Trophoblast cell (in vitro differentiated cells and primary cell): Measurements from ENCODE around the gene PPM1H.

Experiments
- DNase-seq, 2 donors: peaks; one replicate each; pipeline ENCODE4 v3.0.0-alpha.2; 2016
- H2AFZ ChIP-seq: 2 replicates; pipeline ENCODE4 v1.6.1; 2013; ENCODE audit warnings: low read length, moderate library complexity, mild to moderate bottlenecking; ENCODE audit not compliant: insufficient read depth, poor library complexity
- H2AK5ac ChIP-seq: 2 replicates; pipeline ENCODE4 v1.6.1; 2013; ENCODE audit warnings: mild to moderate bottlenecking, low read length
- H2BK120ac ChIP-seq: 2 replicates; pipeline ENCODE4 v1.6.1; 2013; ENCODE audit warnings: low read length, mild to moderate bottlenecking, moderate library complexity; ENCODE audit not compliant: insufficient read depth, poor library complexity
- H2BK12ac ChIP-seq: 2 replicates; pipeline ENCODE4 v1.6.1; 2013; ENCODE audit warnings: mild to moderate bottlenecking, low read length, moderate library complexity
- H2BK5ac ChIP-seq: 2 replicates; pipeline ENCODE4 v1.6.1; 2013; ENCODE audit warnings: low read length, low read depth, moderate library complexity, mild to moderate bottlenecking; ENCODE audit not compliant: poor library complexity
- H3K14ac ChIP-seq: 2 replicates; pipeline ENCODE4 v1.6.1; 2013; ENCODE audit warnings: mild to moderate bottlenecking, low read length
- H3K18ac ChIP-seq: 2 replicates; pipeline ENCODE4 v1.6.1; 2013; ENCODE audit warnings: mild to moderate bottlenecking, low read length
- H3K23ac ChIP-seq: 2 replicates; pipeline ENCODE4 v1.6.1; 2013; ENCODE audit warnings: low read length
- H3K27ac ChIP-seq: 2 replicates; pipeline ENCODE4 v1.5.1; 2013; ENCODE audit warnings: low read depth, mild to moderate bottlenecking, inconsistent platforms, low read length, moderate library complexity
- H3K27me3 ChIP-seq: 2 replicates; pipeline ENCODE4 v1.6.1; 2013; ENCODE audit warnings: inconsistent platforms, mild to moderate bottlenecking, low read length, moderate library complexity; ENCODE audit not compliant: insufficient read depth
- H3K36me3 ChIP-seq, 2 experiments: 1 replicate in 1 of 2; 2 replicates in 1 of 2; pipeline ENCODE4 v1.6.1; 2013; ENCODE audit warnings: low read length in 2 of 2, mild to moderate bottlenecking in 2 of 2, moderate library complexity in 1 of 2; ENCODE audit not compliant: insufficient read depth in 2 of 2, control insufficient read depth in 1 of 2
- H3K4ac ChIP-seq: 2 replicates; pipeline ENCODE4 v1.6.1; 2013; ENCODE audit warnings: low read depth, mild to moderate bottlenecking, low read length, moderate library complexity
- H3K4me1 ChIP-seq, 2 experiments: 1 replicate in 1 of 2; 2 replicates in 1 of 2; pipeline ENCODE4 v1.6.1; 2013; ENCODE audit warnings: low read length in 2 of 2, mild to moderate bottlenecking in 2 of 2, moderate library complexity in 1 of 2; ENCODE audit not compliant: insufficient read depth in 2 of 2, control insufficient read depth in 1 of 2
- H3K4me2 ChIP-seq: 2 replicates; pipeline ENCODE4 v1.6.1; 2013; ENCODE audit warnings: inconsistent platforms, mild to moderate bottlenecking, low read length, moderate library complexity
- H3K4me3 ChIP-seq: 2 replicates; pipeline ENCODE4 v1.5.1; 2013; ENCODE audit warnings: mild to moderate bottlenecking, low read depth, low read length, inconsistent platforms
- H3K79me1 ChIP-seq: one replicate; pipeline ENCODE4 v1.6.1; 2013; ENCODE audit warnings: low read length
- H3K79me2 ChIP-seq: 2 replicates; pipeline ENCODE4 v1.6.1; 2013; ENCODE audit warnings: low read length, mild to moderate bottlenecking; ENCODE audit not compliant: control insufficient read depth, insufficient read depth, poor library complexity
- H3K9ac ChIP-seq: 2 replicates; pipeline ENCODE4 v1.6.1; 2013; ENCODE audit warnings: mild to moderate bottlenecking, low read length
- H3K9me3 ChIP-seq: 2 replicates; pipeline ENCODE4 v1.6.1; 2013; ENCODE audit warnings: low read depth, mild to moderate bottlenecking, control low read depth, inconsistent platforms, low read length; ENCODE audit not compliant: insufficient read depth
- H4K12ac ChIP-seq: 2 replicates; pipeline ENCODE4 v1.6.1; 2013; ENCODE audit warnings: low read depth, mild to moderate bottlenecking, low read length, moderate library complexity
- H4K8ac ChIP-seq: 2 replicates; pipeline ENCODE4 v1.6.1; 2013; ENCODE audit warnings: low read depth, mild to moderate bottlenecking, low read length, moderate library complexity
- H4K91ac ChIP-seq: one replicate; pipeline ENCODE4 v1.6.1; 2013; ENCODE audit warnings: low read depth, mild to moderate bottlenecking, low read length, moderate library complexity
- WGBS: extraction: QIAGEN DNeasy Blood & Tissue Kit; methylation state at CpG from one replicate; pipeline ENCODE4 v1.1.7; 2013; ENCODE audit warnings: missing lambda C conversion rate; ENCODE audit not compliant: insufficient read length, insufficient coverage; ENCODE audit errors: extremely low coverage; 5-methylcytosine and 5-hydroxymethylcytosine counted together

PPM1H gene

DNA sequence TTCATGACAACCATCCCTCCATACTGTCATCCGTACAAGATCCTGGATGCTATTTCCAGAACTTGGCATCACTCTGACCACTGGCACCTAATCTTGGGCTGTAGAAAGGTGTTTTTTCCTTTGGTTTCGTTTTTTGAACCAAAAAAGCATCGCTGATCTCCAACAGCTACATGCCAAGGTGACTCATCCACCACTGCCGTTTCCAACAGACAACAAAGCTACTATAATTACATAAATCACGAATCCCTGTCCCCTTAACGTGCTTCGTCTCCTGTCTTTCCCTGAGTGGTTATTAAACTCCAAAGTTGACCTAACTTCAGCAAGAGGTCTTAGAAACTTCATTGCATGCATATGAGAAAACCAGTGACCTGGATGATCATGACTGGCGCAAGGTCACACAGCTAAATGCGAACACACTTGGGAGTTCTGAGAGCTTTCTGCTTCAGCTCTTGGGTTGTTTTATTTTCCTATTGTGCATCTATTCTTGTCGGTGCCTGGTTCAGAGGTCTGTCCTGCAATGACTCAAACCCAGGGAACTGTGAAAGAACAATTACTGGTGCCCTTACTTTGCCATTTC is 99.9 kb downstream of the PPM1H start:
- Histone ChIP-seq H3K79me1 (no peaks in the 10 kb centered on the region), H2AFZ (no peak overlapping the region), H3K18ac (no peak overlapping the region), H2BK5ac (no peak overlapping the region), H3K9me3 (no peaks in the 10 kb centered on the region), H3K9ac (no peak overlapping the region), H3K36me3 (no peaks in the 10 kb centered on the region), H3K4me1 (peaks cover 4 to 11% of the 10 kb centered on the region in 2 experiments), H3K4me2 (no peak overlapping the region), H2AK5ac (no peak overlapping the region), H3K27ac (no peak overlapping the region), H3K79me2 (no peaks in the 10 kb centered on the region), H2BK12ac (no peak overlapping the region), H3K4ac (no peak overlapping the region), H4K12ac (no peak overlapping the region), H3K4me3 (no peak overlapping the region), H3K23ac (no peak overlapping the region), H3K27me3 (no peaks in the 10 kb centered on the region), H2BK120ac (no peak overlapping the region), H4K91ac (no peak overlapping the region), H4K8ac (no peak overlapping the region), H3K14ac (no peak overlapping the region)
- DNase-seq, result no peak
- no CpG with 5 or more reads among the region's 10 CpGs for WGBS

DNA sequence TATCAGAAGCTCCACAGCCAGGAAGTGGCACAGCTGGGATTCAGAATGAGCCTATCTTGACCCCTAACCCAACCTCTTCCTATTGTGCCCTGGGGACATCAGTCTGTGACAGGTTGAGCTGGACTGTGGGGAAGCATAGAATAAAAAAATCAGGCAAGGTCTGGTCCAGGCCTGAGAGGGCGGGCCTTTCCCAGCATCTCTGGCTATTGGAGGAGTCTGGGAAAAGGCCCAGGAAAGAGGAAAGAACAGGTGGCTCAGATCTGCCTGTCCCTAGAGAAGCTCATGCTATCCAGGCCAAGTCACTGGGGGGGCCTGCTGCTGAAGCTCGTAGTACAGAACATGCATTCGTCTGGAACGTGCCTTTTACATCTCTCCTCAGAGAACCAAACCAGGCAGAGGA is 100.5 kb downstream of the PPM1H start:
- H3K27me3 ChIP-seq, result no peaks in the 10 kb centered on the region
- WGBS, result no CpG with 5 or more reads among the region's 4 CpGs
- no peak overlapping the region for H4K8ac ChIP-seq

DNA sequence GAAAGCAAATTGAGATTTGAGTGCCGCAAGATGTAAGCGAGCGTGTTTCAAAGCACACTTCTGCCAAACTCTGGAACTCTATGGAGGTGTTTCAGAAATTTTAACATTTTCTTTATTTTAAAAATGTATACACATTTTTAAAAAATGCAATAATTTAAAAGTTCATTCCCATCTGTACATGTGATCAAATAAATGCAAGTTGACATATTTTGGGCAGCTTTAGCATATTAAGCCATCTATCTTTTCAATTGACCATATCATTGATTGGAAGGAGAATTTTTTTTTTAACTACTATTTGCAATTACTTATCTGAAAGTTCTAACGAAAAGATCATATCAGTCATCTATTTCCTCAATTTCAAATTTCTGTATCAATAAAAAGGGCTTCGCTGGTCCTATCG is 101.3 kb downstream of the PPM1H start:
- no peak overlapping the region for H3K27ac ChIP-seq
- H2BK5ac ChIP-seq, result no peak overlapping the region
- H4K91ac ChIP-seq, result no peak overlapping the region

More for the DNA sequence above, 100.5 kb downstream of the PPM1H start:
- Histone ChIP-seq H3K4ac (no peak overlapping the region), H3K79me2 (no peaks in the 10 kb centered on the region), H3K4me2 (no peak overlapping the region), H3K23ac (no peak overlapping the region), H4K91ac (no peak overlapping the region), H3K9me3 (no peaks in the 10 kb centered on the region), H3K36me3 (no peaks in the 10 kb centered on the region), H2BK12ac (no peak overlapping the region), H3K4me3 (no peak overlapping the region), H3K4me1 (peaks cover 4 to 11% of the 10 kb centered on the region in 2 experiments), H2AFZ (no peak overlapping the region), H2AK5ac (no peak overlapping the region), H3K14ac (no peak overlapping the region), H2BK5ac (no peak overlapping the region), H3K18ac (no peak overlapping the region), H4K12ac (no peak overlapping the region), H3K27ac (no peak overlapping the region), H3K9ac (no peak overlapping the region), H3K79me1 (no peaks in the 10 kb centered on the region), H2BK120ac (no peak overlapping the region)
- DNase-seq, result no peak

DNA sequence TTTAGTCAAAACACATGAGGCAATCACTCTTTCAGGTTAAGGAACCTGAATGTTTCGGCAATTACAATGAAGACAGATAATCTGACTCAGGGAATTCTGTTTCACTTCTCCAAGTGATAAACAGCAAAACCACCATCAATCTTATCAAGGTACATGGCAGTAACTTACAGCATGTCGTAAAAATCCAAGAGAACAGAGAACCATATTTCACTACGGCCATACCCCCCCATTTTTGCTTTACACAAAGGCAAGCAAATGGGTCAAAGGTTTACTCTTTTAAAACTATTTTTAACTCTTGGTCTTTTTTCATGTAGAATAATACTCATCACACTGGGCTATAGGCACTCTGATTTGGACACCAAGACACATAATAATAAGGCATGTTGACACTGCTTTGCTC is 102.4 kb downstream of the PPM1H start:
- Histone ChIP-seq H3K23ac (no peak overlapping the region), H3K79me1 (no peaks in the 10 kb centered on the region), H4K91ac (no peak overlapping the region), H3K27me3 (no peaks in the 10 kb centered on the region), H3K4me3 (no peak overlapping the region), H3K9me3 (no peaks in the 10 kb centered on the region), H4K8ac (no peak overlapping the region), H3K18ac (no peak overlapping the region), H3K4me2 (no peak overlapping the region), H2BK12ac (no peak overlapping the region), H3K36me3 (no peaks in the 10 kb centered on the region), H3K27ac (no peak overlapping the region), H2BK120ac (no peak overlapping the region), H3K79me2 (no peaks in the 10 kb centered on the region), H4K12ac (no peak overlapping the region), H3K14ac (no peak overlapping the region), H2BK5ac (no peak overlapping the region), H3K9ac (no peak overlapping the region), H2AFZ (no peak overlapping the region), H3K4ac (no peak overlapping the region), H3K4me1 (peaks cover 4 to 11% of the 10 kb centered on the region in 2 experiments), H2AK5ac (no peak overlapping the region)
- no peak for DNase-seq
- no CpG with 5 or more reads among the region's 3 CpGs for whole genome bisulfite sequencing

More for the DNA sequence above, 101.3 kb downstream of the PPM1H start:
- H2BK120ac ChIP-seq, result no peak overlapping the region
- H4K8ac ChIP-seq, result no peak overlapping the region
- H3K79me2 ChIP-seq, result no peaks in the 10 kb centered on the region
- no peak overlapping the region for H3K4me3 ChIP-seq
- H2AK5ac ChIP-seq, result no peak overlapping the region
- H3K4me2 ChIP-seq, result no peak overlapping the region
- no peaks in the 10 kb centered on the region for H3K9me3 ChIP-seq
- H3K9ac ChIP-seq, result no peak overlapping the region
- no peaks in the 10 kb centered on the region for H3K36me3 ChIP-seq
- no peak overlapping the region for H3K14ac ChIP-seq
- no peaks in the 10 kb centered on the region for H3K27me3 ChIP-seq
- H3K23ac ChIP-seq, result no peak overlapping the region
- H3K4ac ChIP-seq, result no peak overlapping the region
- no peak for DNase-seq
- H2AFZ ChIP-seq, result no peak overlapping the region
- no peak overlapping the region for H4K12ac ChIP-seq
- whole genome bisulfite sequencing, result no CpG with 5 or more reads among the region's 6 CpGs
- no peak overlapping the region for H3K18ac ChIP-seq
- H3K79me1 ChIP-seq, result no peaks in the 10 kb centered on the region
- H3K4me1 ChIP-seq, result peaks cover 4 to 11% of the 10 kb centered on the region in 2 experiments
- no peak overlapping the region for H2BK12ac ChIP-seq
